ENCODE results near the gene FAF2.

The FAF2 gene

GRCh38 chr5:176540476-176540899, 92.3 kb downstream of the FAF2 start:
- no peaks in the 10 kb centered on the region for H3K9me2 ChIP-seq (ENCODE audit: low read depth, low read length)
- peaks cover 43% of the 10 kb centered on the region for H3K4me1 ChIP-seq (ENCODE audit: insufficient read depth, low read length, severe bottlenecking)
- no peak for TF ChIP-seq CTCF (IDR thresholded peaks at IDR 0.05; ENCODE audit: low read length)
- TF ChIP-seq EZH2 (IDR thresholded peaks at IDR 0.05; ENCODE audit: borderline replicate concordance, low read length): no peak
- H3K79me2 ChIP-seq (ENCODE audit: insufficient read depth, low read length): peaks cover 11% of the 10 kb centered on the region
- no peak overlapping the region for H3K4me3 ChIP-seq (ENCODE audit: low read depth, low read length, poor library complexity, severe bottlenecking)
- H3K9ac ChIP-seq (ENCODE audit: low read length): no peak overlapping the region
- H2AFZ ChIP-seq (ENCODE audit: low read length): no peak overlapping the region
- H3K36me3 ChIP-seq (ENCODE audit: insufficient read depth, low read length): peaks cover 6% of the 10 kb centered on the region; the same call in 1 of the 2 replicates
- H3K9me3 ChIP-seq (ENCODE audit: low read length): no peaks in the 10 kb centered on the region
- H3K4me2 ChIP-seq (ENCODE audit: low read length): no peak overlapping the region
- H3K27me3 ChIP-seq (ENCODE audit: insufficient read depth, low read length): no peaks in the 10 kb centered on the region
- no peak overlapping the region for H3K27ac ChIP-seq (ENCODE audit: low read depth, low read length, poor library complexity, severe bottlenecking)
- no peaks in the 10 kb centered on the region for H3F3A ChIP-seq (ENCODE audit: insufficient read depth, low read length)
- H4K20me1 ChIP-seq (ENCODE audit: insufficient read depth, low read length): no peaks in the 10 kb centered on the region

GRCh38 chr5:176540956-176541337, 92.8 kb downstream of the FAF2 start:
- peaks cover 7% of the 10 kb centered on the region for H3K79me2 ChIP-seq (ENCODE audit: insufficient read depth, low read length)
- H3K9ac ChIP-seq (ENCODE audit: low read length): peak overlapping the region; percentile 100; the same call in 1 of the 2 replicates
- no peaks in the 10 kb centered on the region for H4K20me1 ChIP-seq (ENCODE audit: insufficient read depth, low read length)
- H3K36me3 ChIP-seq (ENCODE audit: insufficient read depth, low read length): peaks cover 4% of the 10 kb centered on the region; the same call in 1 of the 2 replicates
- peak overlapping the region; percentile 88; the same call in 1 of the 2 replicates for H3K4me2 ChIP-seq (ENCODE audit: low read length)
- no peaks in the 10 kb centered on the region for H3K27me3 ChIP-seq (ENCODE audit: insufficient read depth, low read length)
- H3F3A ChIP-seq (ENCODE audit: insufficient read depth, low read length): no peaks in the 10 kb centered on the region
- H2AFZ ChIP-seq (ENCODE audit: low read length): no peak overlapping the region
- H3K9me2 ChIP-seq (ENCODE audit: low read depth, low read length): no peaks in the 10 kb centered on the region
- H3K9me3 ChIP-seq (ENCODE audit: low read length): no peaks in the 10 kb centered on the region
- TF ChIP-seq CTCF (IDR thresholded peaks at IDR 0.05; ENCODE audit: low read length) (no peak), EZH2 (IDR thresholded peaks at IDR 0.05; ENCODE audit: borderline replicate concordance, low read length) (no peak)
- H3K4me3 ChIP-seq (ENCODE audit: low read depth, low read length, poor library complexity, severe bottlenecking): no peak overlapping the region
- H3K27ac ChIP-seq (ENCODE audit: low read depth, low read length, poor library complexity, severe bottlenecking): peak overlapping the region; percentile 80
- H3K4me1 ChIP-seq (ENCODE audit: insufficient read depth, low read length, severe bottlenecking): peaks cover 42% of the 10 kb centered on the region

GRCh38 chr5:176541338-176542134, 93.4 kb downstream of the FAF2 start:
- Histone ChIP-seq H3K4me2 (ENCODE audit: low read length) (peak overlapping the region; percentile 88), H4K20me1 (ENCODE audit: insufficient read depth, low read length) (no peaks in the 10 kb centered on the region), H3K4me1 (ENCODE audit: insufficient read depth, low read length, severe bottlenecking) (peaks cover 42% of the 10 kb centered on the region), H3K36me3 (ENCODE audit: insufficient read depth, low read length) (no peaks in the 10 kb centered on the region), H3K27me3 (ENCODE audit: insufficient read depth, low read length) (no peaks in the 10 kb centered on the region), H2AFZ (ENCODE audit: low read length) (no peak overlapping the region), H3F3A (ENCODE audit: insufficient read depth, low read length) (no peaks in the 10 kb centered on the region), H3K4me3 (ENCODE audit: low read depth, low read length, poor library complexity, severe bottlenecking) (peak overlapping the region; percentile 81), H3K79me2 (ENCODE audit: insufficient read depth, low read length) (0 out of 2 replicates have a peak, but pooled peaks cover under 1% of the 10 kb centered on the region), H3K27ac (ENCODE audit: low read depth, low read length, poor library complexity, severe bottlenecking) (peak overlapping the region; percentile 80), H3K9me3 (ENCODE audit: low read length) (no peaks in the 10 kb centered on the region), H3K9ac (ENCODE audit: low read length) (peak overlapping the region; percentile 100; the same call in 1 of the 2 replicates), H3K9me2 (ENCODE audit: low read depth, low read length) (no peaks in the 10 kb centered on the region)
- TF ChIP-seq EZH2 (IDR thresholded peaks at IDR 0.05; ENCODE audit: borderline replicate concordance, low read length): no peak
- no peak for TF ChIP-seq CTCF (IDR thresholded peaks at IDR 0.05; ENCODE audit: low read length)

All from OCI-LY1 (cell line).